ENCODE measurements around the gene HMX1. TPM values are rescaled to one million over a fixed set of nuclear protein-coding genes. Genes with fewer than 3 reads are reported as not detected.

Gene HMX1
- total and polyA plus RNA-seq, 9 donors: not detected

GRCh38 chr4:8876982-8877779 is 5.5 kb upstream of the HMX1 start:
- H3K9me3 ChIP-seq: no peaks in the 10 kb centered on the region
- no peak overlapping the region for H3K4me3 ChIP-seq
- H3K27me3 ChIP-seq: no peaks in the 10 kb centered on the region
- H3K36me3 ChIP-seq: no peaks in the 10 kb centered on the region
- DNase-seq: no peak
- no peaks in the 10 kb centered on the region for H3K4me1 ChIP-seq (ENCODE audit: insufficient read depth)
- intact Hi-C loops (cut with DNase I): no loop called here
- no peak for TF ChIP-seq CTCF (IDR thresholded peaks at IDR 0.05)
- TF ChIP-seq EP300 (IDR thresholded peaks at IDR 0.05): no peak
- no peak for TF ChIP-seq POLR2A (IDR thresholded peaks at IDR 0.05)
- H3K27ac ChIP-seq: no peak overlapping the region
- WGBS, 3 donors: 4 to 5% (median 4%) methylated on average over 10 to 11 of the region's 11 CpGs

GRCh38 chr4:8874896-8875680 is 3.4 kb upstream of the HMX1 start:
- intact Hi-C loops (cut with DNase I): no loop called here
- 10 to 15% (median 12%) methylated on average over 19 of the region's 19 CpGs for WGBS, 3 donors
- no peak for DNase-seq
- H3K9me3 ChIP-seq: no peaks in the 10 kb centered on the region
- no peak for TF ChIP-seq POLR2A (IDR thresholded peaks at IDR 0.05)
- no peak for TF ChIP-seq CTCF (IDR thresholded peaks at IDR 0.05)
- no peak for TF ChIP-seq EP300 (IDR thresholded peaks at IDR 0.05)
- no peak overlapping the region for H3K27ac ChIP-seq
- H3K27me3 ChIP-seq: no peaks in the 10 kb centered on the region
- H3K4me3 ChIP-seq: no peak overlapping the region
- H3K4me1 ChIP-seq (ENCODE audit: insufficient read depth): no peaks in the 10 kb centered on the region
- H3K36me3 ChIP-seq: no peaks in the 10 kb centered on the region

GRCh38 chr4:8874003-8874895 is 2.6 kb upstream of the HMX1 start:
- DNase-seq: no peak
- Histone ChIP-seq H3K27ac (no peak overlapping the region), H3K27me3 (no peaks in the 10 kb centered on the region), H3K36me3 (no peaks in the 10 kb centered on the region), H3K9me3 (no peaks in the 10 kb centered on the region), H3K4me3 (no peak overlapping the region), H3K4me1 (ENCODE audit: insufficient read depth) (no peaks in the 10 kb centered on the region)
- WGBS, 3 donors: 2 to 3% (median 2%) methylated on average over 70 to 71 of the region's 71 CpGs
- intact Hi-C loops (cut with DNase I): no loop called here
- no peak for TF ChIP-seq POLR2A (IDR thresholded peaks at IDR 0.05)
- no peak for TF ChIP-seq CTCF (IDR thresholded peaks at IDR 0.05)
- no peak for TF ChIP-seq EP300 (IDR thresholded peaks at IDR 0.05)
